NCI-H1092 (cell line): ENCODE measurements around the gene FAF1.
"Not testable (repeated sequence)": the region's sequence is repeated elsewhere in the genome, so short reads cannot be mapped to it uniquely, and the experiment has no call there.

Source experiments
- DNase-seq: peaks from one replicate; lab custom pipeline; 2025; lab: John Stamatoyannopoulos, UW

FAF1 gene

DNA sequence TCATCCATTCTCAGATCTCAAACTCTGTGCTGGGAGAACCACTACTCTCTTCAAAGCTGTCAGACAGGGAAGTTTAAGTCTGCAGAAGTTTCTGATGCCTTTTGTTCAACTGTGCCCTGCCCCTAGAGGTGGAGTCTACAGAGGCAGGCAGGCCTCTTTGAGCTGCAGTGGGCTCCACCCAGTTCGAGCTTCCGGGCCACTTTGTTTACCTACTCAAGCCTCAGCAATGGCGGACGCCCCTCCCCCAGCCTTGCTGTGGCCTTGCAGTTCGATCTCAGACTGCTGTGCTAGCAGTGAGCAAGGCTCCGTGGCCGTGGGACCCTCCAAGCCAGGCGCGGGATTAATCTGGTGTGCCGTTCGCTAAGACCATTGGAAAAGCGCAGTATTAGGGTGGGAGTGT, 49.7 kb downstream of the FAF1 start:
- not testable (repeated sequence) for DNase-seq

DNA sequence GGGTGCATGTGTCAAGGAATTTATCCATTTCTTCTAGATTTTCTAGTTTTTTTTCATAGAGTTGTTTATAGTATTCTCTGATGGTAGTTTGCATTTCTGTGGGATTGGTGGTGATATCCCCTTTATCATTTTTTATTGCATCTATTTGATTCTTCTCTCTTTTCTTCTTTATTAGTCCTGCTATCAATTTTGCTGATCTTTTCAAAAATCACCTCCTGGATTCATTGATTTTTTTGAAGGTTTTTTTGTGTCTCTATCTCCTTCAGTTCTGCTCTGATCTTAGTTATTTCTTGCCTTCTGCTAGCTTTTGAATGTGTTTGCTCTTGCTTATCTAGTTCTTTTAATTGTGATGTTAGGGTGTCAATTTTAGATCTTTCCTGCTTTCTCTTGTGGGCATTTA, 52.5 kb downstream of the FAF1 start:
- DNase-seq = not testable (repeated sequence)

DNA sequence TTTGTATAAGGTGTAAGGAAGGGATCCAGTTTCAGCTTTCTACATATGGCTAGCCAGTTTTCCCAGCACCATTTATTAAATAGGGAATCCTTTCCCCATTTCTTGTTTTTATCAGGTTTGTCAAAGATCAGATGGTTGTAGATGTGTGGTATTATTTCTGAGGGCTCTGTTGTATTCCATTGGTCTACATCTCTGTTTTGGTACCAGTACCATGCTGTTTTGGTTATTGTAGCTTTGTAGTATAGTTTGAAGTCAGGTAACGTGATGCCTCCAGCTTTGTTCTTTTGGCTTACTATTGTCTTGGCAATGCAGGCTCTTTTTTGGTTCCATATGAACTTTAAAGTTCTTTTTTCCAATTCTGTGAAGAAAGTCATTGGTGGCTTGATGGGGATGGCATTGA, 54.0 kb downstream of the FAF1 start:
- DNase-seq = not testable (repeated sequence)

DNA sequence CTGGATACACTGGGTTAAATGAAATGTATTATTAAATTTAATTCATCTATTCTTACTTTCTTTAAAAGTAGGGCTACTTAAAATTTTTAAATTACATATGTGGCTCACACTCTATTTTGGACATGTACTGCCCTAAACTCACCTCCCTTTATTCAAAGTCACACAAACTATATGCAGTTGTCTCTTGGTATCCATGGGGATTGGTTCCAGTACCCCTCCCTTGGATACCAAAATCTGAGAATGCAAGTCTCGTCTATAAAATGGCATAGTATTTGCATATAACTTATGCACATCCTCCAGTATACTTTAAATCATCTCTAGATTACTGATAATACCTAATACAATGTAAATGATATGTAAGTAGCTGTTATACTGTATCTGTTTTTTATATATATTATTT, 57.6 kb downstream of the FAF1 start:
- no peak for DNase-seq

- DNase-seq = no peak
These were observed 58.2 kb downstream of the FAF1 start for GRCh38 chr1:50901872-50902271.

DNA sequence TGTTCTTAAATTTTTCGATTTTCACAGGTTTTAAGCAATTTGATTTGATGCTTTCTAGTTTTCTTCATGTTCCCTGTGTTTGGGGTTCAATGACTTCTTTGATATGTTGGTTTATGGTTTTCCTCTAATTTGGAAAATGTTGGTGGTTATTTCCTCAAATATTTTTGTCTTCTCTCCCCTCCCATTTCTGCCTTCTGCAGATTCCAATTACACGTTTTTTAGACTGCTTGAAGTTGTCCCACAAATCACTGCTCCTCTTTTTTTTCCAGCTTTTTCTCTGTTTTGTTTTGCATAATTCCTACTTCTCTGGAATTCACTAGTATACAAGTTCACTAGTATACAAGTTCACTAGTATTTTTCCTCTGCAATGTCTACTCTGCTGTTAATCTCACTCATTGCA, 61.3 kb downstream of the FAF1 start:
- no peak for DNase-seq

DNA sequence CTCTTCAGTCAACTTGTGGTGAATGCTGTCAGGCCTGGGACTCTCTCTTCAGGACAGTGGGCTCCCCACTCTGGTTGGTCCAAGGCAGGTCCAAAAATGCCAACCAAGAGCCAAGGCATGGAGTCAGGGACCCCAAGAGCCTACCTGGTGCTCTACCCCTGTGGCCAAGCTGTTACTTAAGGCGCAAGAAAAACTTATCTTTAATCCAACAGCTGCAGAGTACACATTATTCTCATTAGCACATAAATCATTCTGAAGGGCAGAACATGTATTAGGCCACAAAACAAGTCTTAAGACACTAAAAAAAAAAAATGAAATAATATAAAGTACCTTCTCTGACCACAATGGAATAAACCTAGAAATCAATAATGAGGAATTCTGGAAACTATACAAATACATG, 65.7 kb downstream of the FAF1 start:
- DNase-seq = no peak

GRCh38 chr1:50893466-50893865, 66.6 kb downstream of the FAF1 start:
- DNase-seq = no peak

DNA sequence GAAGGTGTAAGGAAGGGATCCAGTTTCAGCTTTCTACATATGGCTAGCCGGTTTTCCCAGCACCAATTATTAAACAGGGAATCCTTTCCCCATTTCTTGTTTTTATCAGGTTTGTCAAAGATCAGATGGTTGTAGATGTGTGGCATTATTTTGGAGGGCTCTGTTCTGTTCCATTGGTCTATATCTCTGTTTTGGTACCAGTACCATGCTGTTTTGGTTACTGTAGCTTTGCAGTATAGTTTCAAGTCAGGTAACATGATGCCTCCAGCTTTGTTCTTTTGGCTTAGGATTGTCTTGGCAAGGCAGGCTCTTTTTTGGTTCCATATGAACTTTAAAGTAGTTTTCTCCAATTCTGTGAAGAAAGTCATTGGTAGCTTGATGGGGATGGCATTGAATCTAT, 72.5 kb downstream of the FAF1 start:
- DNase-seq = not testable (repeated sequence)

GRCh38 chr1:50880373-50880772, 79.7 kb downstream of the FAF1 start:
- no peak for DNase-seq

GRCh38 chr1:50879137-50879536, 80.9 kb downstream of the FAF1 start:
- no peak for DNase-seq

DNA sequence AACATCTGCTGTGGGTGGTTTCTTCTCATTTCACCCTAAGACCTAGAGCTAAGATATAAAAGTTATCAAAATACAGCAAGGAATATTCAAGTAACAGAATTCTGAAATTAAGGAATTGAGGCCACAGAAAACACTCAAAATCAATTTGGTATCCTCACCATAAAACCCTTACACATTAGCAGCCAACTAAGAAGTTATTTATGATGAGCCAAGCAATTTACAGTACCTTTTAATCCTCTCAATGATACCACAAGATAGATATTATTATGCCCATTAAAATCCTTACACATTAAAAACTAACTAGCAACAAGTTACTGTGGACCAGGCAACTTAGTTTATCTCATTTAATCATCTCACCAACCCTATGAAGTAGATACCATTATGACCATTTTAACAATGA, 81.6 kb downstream of the FAF1 start:
- DNase-seq = no peak

DNA sequence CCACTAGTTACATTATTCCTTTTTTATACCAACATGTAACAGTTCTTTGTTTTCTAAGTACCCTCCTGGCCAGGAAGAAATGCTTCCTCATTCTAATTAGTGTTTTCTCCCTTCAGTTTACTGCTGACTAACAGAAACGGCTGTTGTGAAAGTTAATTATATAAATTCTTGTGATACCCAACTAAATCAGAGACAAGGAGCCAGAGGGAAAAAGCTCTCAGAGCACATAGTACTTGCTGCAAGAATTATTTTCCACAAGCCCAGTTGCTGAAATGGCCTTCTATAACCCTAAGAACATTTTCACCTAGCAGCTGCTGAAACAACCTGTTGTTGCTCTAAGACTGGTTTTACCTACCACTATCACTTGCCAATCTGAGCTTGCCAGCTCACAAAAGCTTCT, 82.4 kb downstream of the FAF1 start:
- no peak for DNase-seq

DNA sequence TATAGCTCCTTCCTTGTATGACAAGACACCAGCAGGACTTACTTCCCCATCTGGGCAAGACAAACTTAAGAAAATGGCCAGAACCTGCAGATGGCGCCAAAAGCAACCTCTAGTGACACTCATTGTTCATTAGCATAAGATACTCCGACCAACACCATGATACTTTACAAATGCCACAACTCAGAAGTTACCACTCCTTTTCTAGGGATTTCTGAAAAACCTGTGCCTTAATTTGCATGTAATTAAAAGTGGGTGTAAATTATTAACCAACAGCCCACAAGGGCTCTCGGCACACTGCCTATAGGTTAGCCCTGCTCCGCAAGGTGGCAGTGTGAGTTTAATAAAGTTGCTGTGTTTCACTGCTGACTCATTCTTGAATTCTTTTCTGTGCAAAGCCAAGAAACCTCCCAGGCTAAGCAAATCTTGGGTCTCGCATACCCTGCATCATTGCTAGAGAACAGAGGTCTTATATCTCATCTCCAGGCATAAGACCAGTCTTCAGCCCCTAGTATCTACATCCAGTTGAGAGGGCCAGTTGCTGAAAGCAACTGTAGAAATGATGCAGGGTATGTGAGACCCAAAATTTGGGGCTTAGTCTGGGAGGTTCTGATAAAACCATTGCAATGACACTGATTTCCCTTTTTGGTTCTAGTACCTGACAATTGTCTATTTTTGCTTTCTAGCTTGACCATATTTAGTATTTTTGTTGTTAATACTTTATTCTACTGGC, 86.4 kb downstream of the FAF1 start:
- no peak for DNase-seq

- not testable (repeated sequence) for DNase-seq
These were observed 95.2 kb downstream of the FAF1 start for GRCh38 chr1:50864845-50865244.

GRCh38 chr1:50861772-50862171, 98.3 kb downstream of the FAF1 start:
- no peak for DNase-seq

- DNase-seq = no peak
These were observed 99.4 kb downstream of the FAF1 start for GRCh38 chr1:50860702-50861101.

DNA sequence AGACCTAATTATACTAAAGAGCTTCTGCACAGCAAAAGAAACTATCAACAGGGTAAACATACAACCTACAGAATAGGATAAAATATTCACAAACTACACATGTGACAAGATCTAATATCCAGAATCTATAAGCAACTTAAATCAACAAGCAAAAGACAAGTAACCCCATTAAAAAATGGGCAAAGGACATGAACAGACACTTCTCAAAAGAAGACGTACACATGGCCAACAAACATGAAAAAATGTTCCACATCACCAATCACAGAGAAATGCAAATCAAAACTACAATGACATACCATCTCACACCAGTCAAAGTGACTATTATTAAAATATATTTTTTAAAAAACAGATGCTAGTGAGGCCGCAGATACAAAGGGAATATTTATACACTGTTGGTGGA, 99.8 kb downstream of the FAF1 start:
- no peak for DNase-seq

DNA sequence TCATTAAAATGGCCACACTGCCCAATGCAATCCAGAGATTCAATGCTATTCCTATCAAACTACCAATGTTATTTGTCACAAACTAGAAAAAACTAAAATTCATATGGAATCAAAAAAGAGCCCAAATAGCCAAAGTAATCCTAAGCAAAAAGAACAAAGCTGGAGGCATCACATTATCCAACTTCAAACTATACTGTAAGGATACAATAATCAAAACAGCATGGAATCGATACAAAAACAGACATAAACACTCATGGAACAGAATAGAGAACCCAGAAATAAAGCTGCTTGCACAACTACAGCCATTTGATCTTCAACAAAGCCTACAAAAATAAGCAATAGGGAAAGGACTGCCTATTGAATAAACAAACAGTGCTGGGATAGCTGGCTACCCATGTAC, 100.4 kb downstream of the FAF1 start:
- DNase-seq = no peak

GRCh38 chr1:50858761-50859160, 101.3 kb downstream of the FAF1 start:
- DNase-seq = no peak

DNA sequence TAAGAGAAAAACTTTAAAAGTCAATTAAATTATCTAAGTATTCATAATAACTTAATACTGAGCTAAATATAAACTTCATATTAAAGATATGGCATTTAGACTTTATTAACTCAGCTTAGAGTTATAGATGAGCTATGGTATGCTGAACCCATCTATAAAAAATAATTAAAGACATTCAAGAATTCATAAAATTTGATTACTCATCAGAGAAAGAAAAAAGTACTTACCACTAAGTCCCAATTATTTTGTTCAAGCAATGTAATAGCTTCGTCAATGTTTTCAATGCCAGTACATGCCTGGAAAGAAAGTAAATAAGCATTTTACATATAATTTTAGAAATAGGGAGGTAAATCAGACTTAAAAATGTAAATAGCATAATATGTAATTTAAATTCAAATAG, 102.4 kb downstream of the FAF1 start:
- DNase-seq = no peak

DNA sequence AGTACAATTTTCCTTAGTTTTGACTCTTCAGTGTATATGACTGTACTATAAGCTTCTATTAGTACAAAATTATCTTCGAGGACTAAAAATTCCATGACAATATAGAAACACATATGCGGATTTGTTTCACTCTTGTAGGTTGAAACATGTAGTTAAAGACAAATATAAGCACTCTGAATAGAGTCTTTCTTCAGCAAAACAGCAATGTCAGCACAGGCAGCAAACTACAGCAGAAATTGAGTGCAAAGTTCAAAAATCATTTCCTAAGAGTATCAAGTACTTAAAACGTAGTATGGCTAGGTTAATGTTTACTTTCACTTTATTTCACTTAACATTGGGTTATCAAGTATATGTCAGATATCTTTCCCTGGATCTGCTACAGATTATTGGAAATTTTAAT, 106.7 kb downstream of the FAF1 start:
- DNase-seq = no peak

- DNase-seq = no peak
These were observed 107.2 kb downstream of the FAF1 start for GRCh38 chr1:50852889-50853288.

- no peak for DNase-seq
These were observed 108.6 kb downstream of the FAF1 start for GRCh38 chr1:50851466-50851865.

- DNase-seq = no peak
These were observed 109.0 kb downstream of the FAF1 start for GRCh38 chr1:50851034-50851433.
